ENCODE results near the gene ALDH9A1. TPM values are rescaled to one million over a fixed set of nuclear protein-coding genes. Genes with fewer than 3 reads are reported as not detected.
"Not testable (repeated sequence)": the region's sequence is repeated elsewhere in the genome, so short reads cannot be mapped to it uniquely, and the experiment has no call there.

The ALDH9A1 gene
- total RNA-seq, 1 donor from 2014 or later = 58.0 TPM

- intact Hi-C loops (cut with DNase I) = no loop called here
- no peak for DNase-seq (ENCODE audit: low spot score in 2 of 2)
Observed at GRCh38 chr1:165707984-165708706, 9.8 kb upstream of the ALDH9A1 start.

GRCh38 chr1:165703648-165704047 is 5.3 kb upstream of the ALDH9A1 start:
- Histone ChIP-seq H3K4me1 (no peaks in the 10 kb centered on the region), H3K4me3 (no peak overlapping the region), H3K27ac (no peak overlapping the region), H3K36me3 (no peaks in the 10 kb centered on the region), H3K27me3 (no peaks in the 10 kb centered on the region), H3K9me3 (no peaks in the 10 kb centered on the region)
- no peak for TF ChIP-seq CTCF (IDR thresholded peaks at IDR 0.05)
- no peak for DNase-seq (ENCODE audit: low spot score in 2 of 2)
- intact Hi-C loops (cut with DNase I) = no loop called here

More at GRCh38 chr1:165707984-165708706, 9.8 kb upstream of the ALDH9A1 start:
- no peak overlapping the region for H3K27ac ChIP-seq
- no peaks in the 10 kb centered on the region for H3K9me3 ChIP-seq
- H3K27me3 ChIP-seq = no peaks in the 10 kb centered on the region
- H3K36me3 ChIP-seq = no peaks in the 10 kb centered on the region
- no peak overlapping the region for H3K4me3 ChIP-seq
- no peak for TF ChIP-seq CTCF (IDR thresholded peaks at IDR 0.05)
- no peaks in the 10 kb centered on the region for H3K4me1 ChIP-seq

GRCh38 chr1:165701922-165702321 is 3.6 kb upstream of the ALDH9A1 start:
- intact Hi-C loops (cut with DNase I); H3K4me1 ChIP-seq; H3K9me3 ChIP-seq; H3K36me3 ChIP-seq; H3K4me3 ChIP-seq; H3K27ac ChIP-seq; H3K27me3 ChIP-seq; DNase-seq (ENCODE audit: low spot score in 2 of 2): not testable (repeated sequence)

GRCh38 chr1:165699577-165699976 is 1.2 kb upstream of the ALDH9A1 start:
- Histone ChIP-seq H3K4me1 (peaks cover 4 to 11% of the 10 kb centered on the region in 2 donors), H3K27me3 (no peaks in the 10 kb centered on the region), H3K36me3 (no peaks in the 10 kb centered on the region), H3K27ac (no peak overlapping the region), H3K9me3 (no peaks in the 10 kb centered on the region), H3K4me3 (no peak overlapping the region)
- intact Hi-C loops (cut with DNase I) = loop anchor here (2.0 kb wide), 2 partner anchors 69 to 101 kb away; partner anchors contain the start of gene TMCO1
- no peak for DNase-seq (ENCODE audit: low spot score in 2 of 2)
- no peak for TF ChIP-seq CTCF (IDR thresholded peaks at IDR 0.05)

- Histone ChIP-seq H3K9me3 (no peaks in the 10 kb centered on the region), H3K27ac (peak overlapping the region; percentile 95 to 97), H3K4me1 (peaks cover 4 to 12% of the 10 kb centered on the region in 2 donors), H3K36me3 (no peaks in the 10 kb centered on the region), H3K27me3 (no peaks in the 10 kb centered on the region), H3K4me3 (peak overlapping the region; percentile 85 to 86)
- no peak for DNase-seq (ENCODE audit: low spot score in 2 of 2)
- TF ChIP-seq CTCF (IDR thresholded peaks at IDR 0.05) = no peak
- intact Hi-C loops (cut with DNase I) = loop anchor here (1.0 to 2.0 kb wide), 3 partner anchors 67 to 100 kb away; partner anchors contain the start of genes MGST3 and TMCO1
Observed at GRCh38 chr1:165698761-165699052, 345 bp upstream of the ALDH9A1 start.

GRCh38 chr1:165697491-165697880 is 876 bp downstream of the ALDH9A1 start:
- H3K4me1 ChIP-seq = peaks cover 4 to 12% of the 10 kb centered on the region in 2 donors
- H3K27ac ChIP-seq = peak overlapping the region; percentile 95 to 97
- no peaks in the 10 kb centered on the region for H3K27me3 ChIP-seq
- DNase-seq (ENCODE audit: low spot score in 2 of 2) = no peak
- no peaks in the 10 kb centered on the region for H3K36me3 ChIP-seq
- H3K4me3 ChIP-seq = peak overlapping the region; percentile 85 to 86
- intact Hi-C loops (cut with DNase I) = loop anchor here (1.0 to 2.0 kb wide), 3 partner anchors 131 to 217 kb away; no protein-coding TSS in a partner anchor
- no peak for TF ChIP-seq CTCF (IDR thresholded peaks at IDR 0.05)
- no peaks in the 10 kb centered on the region for H3K9me3 ChIP-seq

Measured in ascending aorta (tissue), 2 donors.